GM19467 (cell line): ENCODE data around the gene EPHA2.

ENCODE experiments used
- ATAC-seq: cut with Tn5 transposase; IDR thresholded peaks from one replicate; pipeline ENCODE4 v1.9.1; 2021; ENCODE audit warnings: mild to moderate bottlenecking, moderate library complexity; ENCODE audit not compliant: unreplicated experiment

The EPHA2 gene

GRCh38 chr1:16076031-16076864 is 79.6 kb downstream of the EPHA2 start:
- ATAC-seq = no peak

- no peak for ATAC-seq
Observed at GRCh38 chr1:16075337-16076030, 80.4 kb downstream of the EPHA2 start.
